GM23338 (cell line): ENCODE data around the gene RABGAP1L. TPM values are rescaled to one million over a fixed set of nuclear protein-coding genes. Genes with fewer than 3 reads are reported as not detected.

Experiments used
- ATAC-seq: fragments of 200-7000 bp; cut with Tn5 transposase; 3 replicates; pipeline ENCODE4 v1.9.1; 2020
- DNase-seq: peaks from one replicate; pipeline ENCODE4 v3.0.0-alpha.2; 2015; ENCODE audit warnings: low spot score
- H2AFZ ChIP-seq: fragments of 200-600 bp; sonication (generic); 2 replicates; pipeline ENCODE4 v1.8.0; 2016; ENCODE audit warnings: antibody characterized with exemption, mild to moderate bottlenecking, moderate library complexity
- H3F3A ChIP-seq: fragments of 200-600 bp; sonication (generic); replicated peaks from 2 replicates; pipeline ENCODE4 v1.8.0; 2017; ENCODE audit warnings: antibody characterized with exemption, mixed run types, low read depth
- H3K27ac ChIP-seq: fragments of 200-600 bp; sonication (generic); 2 replicates; pipeline ENCODE4 v1.6.1; 2016; ENCODE audit warnings: low read depth
- H3K27me3 ChIP-seq: fragments of 200-600 bp; sonication (generic); 2 replicates; pipeline ENCODE4 v1.8.0; 2016; ENCODE audit warnings: mild to moderate bottlenecking, mixed run types, moderate library complexity; ENCODE audit not compliant: insufficient read depth
- H3K36me3 ChIP-seq: fragments of 200-600 bp; sonication (generic); 2 replicates; pipeline ENCODE4 v1.8.0; 2016; ENCODE audit warnings: mild to moderate bottlenecking; ENCODE audit not compliant: insufficient read depth
- H3K4me1 ChIP-seq: fragments of 200-600 bp; sonication (generic); 2 replicates; pipeline ENCODE4 v1.8.0; 2016; ENCODE audit warnings: mild to moderate bottlenecking, moderate library complexity; ENCODE audit not compliant: insufficient read depth
- H3K4me2 ChIP-seq: fragments of 200-600 bp; sonication (generic); 2 replicates; pipeline ENCODE4 v1.7.1; 2017; ENCODE audit warnings: mixed run types
- H3K4me3 ChIP-seq: fragments of 200-600 bp; sonication (generic); 2 replicates; pipeline ENCODE4 v1.6.1; 2016; ENCODE audit warnings: mixed run types
- H3K79me2 ChIP-seq: fragments of 200-600 bp; sonication (generic); replicated peaks from 2 replicates; pipeline ENCODE4 v1.8.0; 2017; ENCODE audit warnings: mild to moderate bottlenecking; ENCODE audit not compliant: insufficient read depth
- H3K9me2 ChIP-seq: fragments of 200-600 bp; sonication (generic); 2 replicates; pipeline ENCODE4 v1.8.0; 2017; ENCODE audit not compliant: insufficient read depth
- H4K20me1 ChIP-seq: fragments of 200-600 bp; sonication (generic); replicated peaks from 2 replicates; pipeline ENCODE4 v1.8.0; 2017; ENCODE audit warnings: mild to moderate bottlenecking; ENCODE audit not compliant: insufficient read depth
- H3K27ac Mint-ChIP-seq: 2 replicates; pipeline ENCODE4 v1.8.0; 2020; ENCODE audit warnings: inconsistent platforms, mild to moderate bottlenecking, moderate library complexity, mixed read lengths
- H3K27me3 Mint-ChIP-seq: 3 replicates; pipeline ENCODE4 v1.8.0; 2022; ENCODE audit warnings: low read depth, mild to moderate bottlenecking, moderate library complexity, mixed read lengths, inconsistent platforms; ENCODE audit not compliant: insufficient read depth, poor library complexity
- H3K36me3 Mint-ChIP-seq: 3 replicates; pipeline ENCODE4 v1.8.0; 2021; ENCODE audit warnings: low read depth, mild to moderate bottlenecking, inconsistent platforms, moderate library complexity, mixed read lengths
- H3K4me1 Mint-ChIP-seq: 3 replicates; pipeline ENCODE4 v1.8.0; 2020; ENCODE audit warnings: mild to moderate bottlenecking, inconsistent platforms, mixed read lengths
- H3K4me3 Mint-ChIP-seq: 3 replicates; pipeline ENCODE4 v1.8.0; 2021; ENCODE audit warnings: moderate library complexity, mild to moderate bottlenecking, inconsistent platforms, mixed read lengths
- H3K9me3 Mint-ChIP-seq: 3 replicates; pipeline ENCODE4 v1.8.0; 2020; ENCODE audit warnings: moderate library complexity, mild to moderate bottlenecking, inconsistent platforms, mixed read lengths
- CREB1 ChIP-seq: fragments of 250-450 bp; sonication (Bioruptor Pico); IDR thresholded peaks from 2 replicates; pipeline ENCODE4 v1.5.0; 2020; ENCODE audit warnings: low read depth, mild to moderate bottlenecking, moderate library complexity
- EZH2phosphoT487 ChIP-seq: fragments of 200-600 bp; sonication (generic); IDR thresholded peaks from one replicate; pipeline ENCODE4 v1.8.1; 2018; ENCODE audit warnings: antibody characterized with exemption; ENCODE audit not compliant: unreplicated experiment
- JUNB ChIP-seq: IDR thresholded peaks from one replicate; pipeline ENCODE4 v1.6.1; 2016; ENCODE audit warnings: antibody characterized with exemption; ENCODE audit not compliant: unreplicated experiment
- POLR2AphosphoS5 ChIP-seq: IDR thresholded peaks from 2 replicates; pipeline ENCODE4 v1.6.1; 2016; ENCODE audit warnings: antibody characterized with exemption, low read depth
- REST ChIP-seq: IDR thresholded peaks from one replicate; pipeline ENCODE4 v1.6.1; 2018; ENCODE audit warnings: antibody characterized with exemption; ENCODE audit not compliant: unreplicated experiment
- STAT1 ChIP-seq: IDR thresholded peaks from one replicate; pipeline ENCODE4 v1.6.1; 2016; ENCODE audit warnings: antibody characterized with exemption; ENCODE audit not compliant: unreplicated experiment
- ZNF114 ChIP-seq: fragments of 250-450 bp; sonication (Bioruptor Pico); IDR thresholded peaks from 2 replicates; pipeline ENCODE4 v1.5.0; 2020; ENCODE audit warnings: mild to moderate bottlenecking, moderate library complexity
- ZNF462 ChIP-seq: fragments of 250-450 bp; sonication (Bioruptor Pico); IDR thresholded peaks from 2 replicates; pipeline ENCODE4 v1.5.0; 2020; ENCODE audit warnings: mild to moderate bottlenecking, moderate library complexity
- polyA plus RNA-seq: library from polyadenylated mRNA; unstranded; fragments of >200 nt; fragmentation: Nextera tagmentation; extraction: Ambion mirVana; gene quantifications from 2 replicates; pipeline ENCODE4 v1.2.1, GENCODE V29; 2016
- total RNA-seq: library from RNA; depleted of rRNA; stranded (reverse); fragments of >200 nt; shearing (Covaris generic); gene quantifications from 2 replicates; pipeline ENCODE4 v1.2.3, GENCODE V29; 2014
- TF ChIP-seq, protein P1 (sequence below): IDR thresholded peaks from 2 replicates; pipeline ENCODE4 v1.6.1; 2016; ENCODE audit warnings: antibody characterized with exemption
- TF ChIP-seq, protein P2 (sequence below), 2 experiments: fragments of 200-600 bp in 1 of 2; sonication (generic) in 1 of 2; conservative IDR thresholded peaks; 2 replicates each; pipeline versions ENCODE4 v1.5.1 to v1.6.1; 2016 to 2017; ENCODE audit warnings: antibody characterized with exemption in 2 of 2, low read depth in 2 of 2, mild to moderate bottlenecking in 2 of 2, moderate library complexity in 1 of 2

RABGAP1L gene
- total and polyA plus RNA-seq, 2 experiments from 2014 or later = 83.2 to 136 TPM

DNA sequence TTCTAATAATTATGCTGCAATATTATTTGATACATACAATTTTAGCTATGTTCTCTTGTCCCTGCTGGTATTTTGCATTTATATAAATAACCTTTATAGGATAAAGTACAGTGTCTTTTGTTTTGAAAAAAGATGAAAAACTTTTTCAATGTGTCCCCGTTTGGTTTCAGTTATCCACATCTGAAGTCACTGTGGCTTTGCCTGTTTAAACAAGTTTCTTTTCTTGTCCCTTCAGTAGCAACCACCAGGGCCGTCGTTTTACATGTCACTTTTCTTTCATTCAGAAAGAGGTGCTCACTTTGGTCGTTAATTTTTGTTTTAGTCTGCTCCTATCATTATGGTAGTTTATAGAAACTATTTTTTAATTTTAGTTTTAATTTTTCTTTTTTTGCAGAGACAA, 41.4 kb downstream of the RABGAP1L start:
- Histone ChIP-seq H2AFZ (no peak overlapping the region), H3F3A (no peaks in the 10 kb centered on the region), H4K20me1 (no peaks in the 10 kb centered on the region), H3K4me3 (no peak overlapping the region), H3K79me2 (peaks cover 11% of the 10 kb centered on the region), H3K36me3 (no peaks in the 10 kb centered on the region), H3K4me1 (peaks cover 2% of the 10 kb centered on the region; the same call in 1 of the 2 replicates), H3K27ac (no peak overlapping the region), H3K27me3 (no peaks in the 10 kb centered on the region), H3K4me2 (no peak overlapping the region), H3K9me2 (no peaks in the 10 kb centered on the region)
- no peaks in the 10 kb centered on the region; the same call in 1 of the 3 replicates for H3K9me3 Mint-ChIP-seq
- H3K4me3 Mint-ChIP-seq = no peak overlapping the region
- no peak overlapping the region for H3K27ac Mint-ChIP-seq
- ATAC-seq = no peak
- H3K36me3 Mint-ChIP-seq = no peaks in the 10 kb centered on the region
- TF ChIP-seq, protein P1, sequence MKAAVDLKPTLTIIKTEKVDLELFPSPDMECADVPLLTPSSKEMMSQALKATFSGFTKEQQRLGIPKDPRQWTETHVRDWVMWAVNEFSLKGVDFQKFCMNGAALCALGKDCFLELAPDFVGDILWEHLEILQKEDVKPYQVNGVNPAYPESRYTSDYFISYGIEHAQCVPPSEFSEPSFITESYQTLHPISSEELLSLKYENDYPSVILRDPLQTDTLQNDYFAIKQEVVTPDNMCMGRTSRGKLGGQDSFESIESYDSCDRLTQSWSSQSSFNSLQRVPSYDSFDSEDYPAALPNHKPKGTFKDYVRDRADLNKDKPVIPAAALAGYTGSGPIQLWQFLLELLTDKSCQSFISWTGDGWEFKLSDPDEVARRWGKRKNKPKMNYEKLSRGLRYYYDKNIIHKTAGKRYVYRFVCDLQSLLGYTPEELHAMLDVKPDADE = no peak
- TF ChIP-seq ZNF114 (CRISPR knock-in tag) (no peak), JUNB (no peak), EZH2phosphoT487 (no peak), CREB1 (CRISPR knock-in tag) (no peak), POLR2AphosphoS5 (no peak), STAT1 (no peak), ZNF462 (no peak), REST (no peak)
- TF ChIP-seq, protein P2, sequence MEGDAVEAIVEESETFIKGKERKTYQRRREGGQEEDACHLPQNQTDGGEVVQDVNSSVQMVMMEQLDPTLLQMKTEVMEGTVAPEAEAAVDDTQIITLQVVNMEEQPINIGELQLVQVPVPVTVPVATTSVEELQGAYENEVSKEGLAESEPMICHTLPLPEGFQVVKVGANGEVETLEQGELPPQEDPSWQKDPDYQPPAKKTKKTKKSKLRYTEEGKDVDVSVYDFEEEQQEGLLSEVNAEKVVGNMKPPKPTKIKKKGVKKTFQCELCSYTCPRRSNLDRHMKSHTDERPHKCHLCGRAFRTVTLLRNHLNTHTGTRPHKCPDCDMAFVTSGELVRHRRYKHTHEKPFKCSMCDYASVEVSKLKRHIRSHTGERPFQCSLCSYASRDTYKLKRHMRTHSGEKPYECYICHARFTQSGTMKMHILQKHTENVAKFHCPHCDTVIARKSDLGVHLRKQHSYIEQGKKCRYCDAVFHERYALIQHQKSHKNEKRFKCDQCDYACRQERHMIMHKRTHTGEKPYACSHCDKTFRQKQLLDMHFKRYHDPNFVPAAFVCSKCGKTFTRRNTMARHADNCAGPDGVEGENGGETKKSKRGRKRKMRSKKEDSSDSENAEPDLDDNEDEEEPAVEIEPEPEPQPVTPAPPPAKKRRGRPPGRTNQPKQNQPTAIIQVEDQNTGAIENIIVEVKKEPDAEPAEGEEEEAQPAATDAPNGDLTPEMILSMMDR (conservative IDR thresholded peaks at IDR 0.05; ENCODE audit: low read depth in 2 of 2) = no peak
- peaks cover 2% of the 10 kb centered on the region for H3K27me3 Mint-ChIP-seq
- peaks cover 4% of the 10 kb centered on the region; the same call in 2 of the 3 replicates for H3K4me1 Mint-ChIP-seq
- DNase-seq = no peak
